Stimulated activated effector memory CD8-positive, alpha-beta T cell treated with anti-CD3 and anti-CD28 coated beads, Interleukin-12 subunit alpha, Interleukin-12 subunit beta, amount 100 ng/mL, for 72 hours (primary cell): ENCODE data around the gene MAP3K21.

Experiments used
- ATAC-seq: fragments of 150-1000 bp; cut with Tn5 transposase; 2 replicates; pipeline ENCODE4 v1.10.0; 2021
- DNase-seq, 2 donors: peaks; one replicate each; pipeline ENCODE4 v3.0.0; 2021 to 2022; ENCODE audit warnings: low spot score in 2 of 2
- H3K27ac Mint-ChIP-seq: one replicate; pipeline ENCODE4 v1.8.0; 2022; ENCODE audit warnings: mild to moderate bottlenecking, mixed read lengths
- H3K36me3 Mint-ChIP-seq: one replicate; pipeline ENCODE4 v1.8.0; 2022; ENCODE audit warnings: mild to moderate bottlenecking, mixed read lengths
- H3K4me1 Mint-ChIP-seq: one replicate; pipeline ENCODE4 v1.8.0; 2022; ENCODE audit warnings: mixed read lengths
- H3K4me3 Mint-ChIP-seq: one replicate; pipeline ENCODE4 v1.8.0; 2022; ENCODE audit warnings: mild to moderate bottlenecking, mixed read lengths
- H3K9me3 Mint-ChIP-seq: one replicate; pipeline ENCODE4 v1.8.0; 2022; ENCODE audit warnings: mixed read lengths

MAP3K21 gene

GRCh38 chr1:233313434-233314155, 13.9 kb upstream of the MAP3K21 start:
- H3K9me3 Mint-ChIP-seq, result no peaks in the 10 kb centered on the region
- H3K27ac Mint-ChIP-seq, result no peak overlapping the region
- ATAC-seq (no peak), DNase-seq (no peak)
- H3K4me1 Mint-ChIP-seq, result no peaks in the 10 kb centered on the region
- no peak overlapping the region for H3K4me3 Mint-ChIP-seq
- no peaks in the 10 kb centered on the region for H3K36me3 Mint-ChIP-seq

- no peaks in the 10 kb centered on the region for H3K4me1 Mint-ChIP-seq
- ATAC-seq (no peak), DNase-seq (no peak)
- H3K4me3 Mint-ChIP-seq, result no peak overlapping the region
- H3K27ac Mint-ChIP-seq, result no peak overlapping the region
- H3K36me3 Mint-ChIP-seq, result no peaks in the 10 kb centered on the region
- H3K9me3 Mint-ChIP-seq, result no peaks in the 10 kb centered on the region
These were observed 11.7 kb upstream of the MAP3K21 start for GRCh38 chr1:233315718-233316301.

GRCh38 chr1:233316473-233316872, 11.1 kb upstream of the MAP3K21 start:
- DNase-seq, result no peak
- Mint-ChIP-seq H3K27ac (no peak overlapping the region), H3K4me1 (no peaks in the 10 kb centered on the region), H3K9me3 (no peaks in the 10 kb centered on the region), H3K4me3 (no peak overlapping the region), H3K36me3 (no peaks in the 10 kb centered on the region)
- ATAC-seq, result no peak

DNA sequence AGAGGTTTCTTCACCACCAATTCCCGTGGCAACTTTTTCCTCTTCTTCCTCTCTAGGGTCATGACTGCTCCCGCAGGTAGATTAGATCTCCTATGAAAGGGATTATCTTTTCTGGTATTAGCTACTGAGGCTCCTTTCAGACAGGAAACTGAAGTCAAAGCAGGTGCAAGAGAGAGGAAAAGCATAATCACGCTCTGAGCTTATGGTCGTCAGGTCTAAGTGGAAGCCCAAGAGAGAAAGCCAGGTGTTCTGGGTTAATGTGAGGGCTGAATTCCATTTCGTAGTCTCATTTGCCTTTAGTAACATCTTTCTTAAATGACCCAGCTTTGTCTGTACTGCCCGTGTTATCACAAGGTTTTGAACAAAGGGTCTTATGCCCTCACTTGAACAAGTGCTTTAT, 8.3 kb upstream of the MAP3K21 start:
- no peaks in the 10 kb centered on the region for H3K9me3 Mint-ChIP-seq
- DNase-seq, result no peak
- no peaks in the 10 kb centered on the region for H3K4me1 Mint-ChIP-seq
- no peak overlapping the region for H3K27ac Mint-ChIP-seq
- no peaks in the 10 kb centered on the region for H3K36me3 Mint-ChIP-seq
- ATAC-seq, result no peak
- no peak overlapping the region for H3K4me3 Mint-ChIP-seq

DNA sequence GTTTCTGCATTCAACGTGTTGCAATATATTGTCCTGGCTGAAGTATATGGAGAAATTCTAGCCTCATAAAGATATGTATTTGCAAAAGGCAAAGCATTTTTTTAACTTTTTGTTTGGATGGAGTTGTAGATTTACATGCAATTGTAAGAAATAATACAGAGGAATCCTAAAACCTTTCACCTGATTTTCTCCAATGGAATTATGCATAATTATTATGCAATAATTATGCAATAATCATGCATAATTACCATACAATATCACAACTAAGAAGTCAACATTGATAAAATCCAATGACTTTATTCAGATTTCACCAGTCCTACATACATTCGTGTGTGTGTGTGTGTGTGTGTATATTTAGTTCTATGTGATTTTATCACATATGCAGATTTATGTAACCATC, 7.5 kb upstream of the MAP3K21 start:
- H3K4me3 Mint-ChIP-seq, result no peak overlapping the region
- no peaks in the 10 kb centered on the region for H3K9me3 Mint-ChIP-seq
- DNase-seq, result no peak
- no peaks in the 10 kb centered on the region for H3K36me3 Mint-ChIP-seq
- no peak overlapping the region for H3K27ac Mint-ChIP-seq
- no peak for ATAC-seq
- H3K4me1 Mint-ChIP-seq, result no peaks in the 10 kb centered on the region

DNA sequence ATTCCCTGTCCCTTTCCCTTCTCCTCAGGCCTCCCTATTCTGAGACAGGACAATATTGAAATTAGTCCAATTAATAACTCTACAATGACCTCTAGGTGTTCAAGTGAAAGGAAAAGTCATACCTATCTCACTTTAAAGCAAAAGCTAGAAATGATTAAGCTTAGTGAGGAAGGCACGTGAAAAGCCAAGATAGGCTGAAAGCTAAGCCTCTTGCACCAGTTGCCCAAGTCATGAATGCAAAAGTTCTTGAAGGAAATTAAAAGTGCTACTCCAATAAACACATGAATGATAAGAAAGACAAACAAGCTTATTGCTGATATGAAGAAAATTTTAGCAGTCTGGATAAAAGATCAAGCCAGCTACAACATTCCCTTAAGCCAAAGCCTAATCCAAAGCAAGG, 3.8 kb upstream of the MAP3K21 start:
- Mint-ChIP-seq H3K4me1 (peaks cover 7% of the 10 kb centered on the region), H3K9me3 (no peaks in the 10 kb centered on the region), H3K4me3 (no peak overlapping the region), H3K27ac (no peak overlapping the region), H3K36me3 (no peaks in the 10 kb centered on the region)
- DNase-seq (no peak), ATAC-seq (no peak)

DNA sequence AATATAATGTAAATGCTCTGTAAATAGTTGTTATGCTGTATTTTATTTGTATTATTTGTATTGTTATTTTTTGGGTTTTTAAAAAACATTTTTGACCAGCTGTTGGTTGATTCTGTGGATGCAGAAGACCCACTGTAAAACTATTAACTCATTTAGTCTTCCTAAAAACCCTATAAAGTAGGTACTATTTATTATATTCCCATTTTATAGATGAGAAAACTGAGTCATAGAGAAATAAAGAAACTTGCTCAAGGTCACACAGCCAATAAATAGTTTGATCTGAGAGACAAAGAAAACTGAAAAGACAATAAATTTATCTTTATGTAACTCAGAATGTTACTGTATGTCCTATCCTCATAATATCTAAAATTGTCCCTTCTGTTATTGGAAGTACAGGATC, 1.2 kb upstream of the MAP3K21 start:
- Mint-ChIP-seq H3K4me3 (no peak overlapping the region), H3K4me1 (peaks cover 7% of the 10 kb centered on the region), H3K36me3 (no peaks in the 10 kb centered on the region), H3K9me3 (no peaks in the 10 kb centered on the region), H3K27ac (no peak overlapping the region)
- DNase-seq, result no peak
- ATAC-seq, result no peak

DNA sequence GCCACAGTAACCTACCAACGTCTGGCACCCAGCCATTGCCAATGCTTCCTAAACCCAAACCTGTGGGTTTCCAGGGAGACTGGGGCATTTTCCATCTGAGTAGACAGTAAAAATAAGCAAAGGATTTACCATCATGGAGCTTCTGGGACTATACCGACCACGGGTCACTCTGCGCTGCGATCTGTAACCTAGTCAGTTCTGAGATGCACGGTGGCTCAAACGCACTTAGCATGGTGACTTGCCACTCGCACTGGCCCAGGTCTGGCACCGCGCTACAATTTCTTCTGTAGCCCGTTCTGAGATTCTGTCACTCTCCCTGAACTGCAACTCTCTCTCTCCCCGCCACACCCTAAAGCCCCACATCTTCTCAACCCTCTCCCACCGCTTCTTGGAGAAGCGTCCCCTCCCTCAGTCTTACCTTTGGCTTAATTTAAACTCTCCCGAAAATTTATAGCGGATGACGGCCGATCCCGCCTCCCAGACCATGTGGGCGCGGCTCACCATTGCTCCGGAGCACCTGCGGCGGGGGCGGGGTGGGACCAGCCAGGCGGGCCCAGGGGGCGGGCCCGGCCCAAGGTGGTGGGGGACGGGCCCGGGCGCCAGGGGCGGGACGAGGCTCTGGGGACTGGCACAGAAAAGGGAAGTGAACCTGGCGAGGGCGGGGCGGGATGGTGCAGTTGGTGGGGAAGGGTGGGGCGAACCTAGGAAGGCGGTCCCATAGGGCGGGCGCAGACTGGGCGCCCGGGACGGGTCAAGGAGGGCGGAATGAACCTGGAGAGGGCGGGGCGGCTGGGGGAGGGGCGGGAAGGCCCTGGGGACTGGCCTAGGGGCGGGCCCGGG, 493 bp upstream of the MAP3K21 start:
- H3K36me3 Mint-ChIP-seq, result no peaks in the 10 kb centered on the region
- peaks cover 10% of the 10 kb centered on the region for H3K4me1 Mint-ChIP-seq
- DNase-seq (peak; percentile 66 to 91), ATAC-seq (peak; percentile 95)
- peak overlapping the region; percentile 32 for H3K27ac Mint-ChIP-seq
- peak overlapping the region; percentile 68 for H3K4me3 Mint-ChIP-seq
- no peaks in the 10 kb centered on the region for H3K9me3 Mint-ChIP-seq

GRCh38 chr1:233328142-233328921, 808 bp downstream of the MAP3K21 start:
- Mint-ChIP-seq H3K9me3 (no peaks in the 10 kb centered on the region), H3K4me3 (peak overlapping the region; percentile 68), H3K4me1 (peaks cover 14% of the 10 kb centered on the region), H3K27ac (no peak overlapping the region), H3K36me3 (no peaks in the 10 kb centered on the region)
- ATAC-seq (peak; percentile 53), DNase-seq (peak; percentile 31 to 64)

- H3K4me1 Mint-ChIP-seq, result peaks cover 10% of the 10 kb centered on the region
- H3K36me3 Mint-ChIP-seq, result no peaks in the 10 kb centered on the region
- H3K4me3 Mint-ChIP-seq, result no peak overlapping the region
- DNase-seq (no peak), ATAC-seq (no peak)
- H3K27ac Mint-ChIP-seq, result no peak overlapping the region
- no peaks in the 10 kb centered on the region for H3K9me3 Mint-ChIP-seq
These were observed 4.4 kb downstream of the MAP3K21 start for GRCh38 chr1:233331676-233332519.

DNA sequence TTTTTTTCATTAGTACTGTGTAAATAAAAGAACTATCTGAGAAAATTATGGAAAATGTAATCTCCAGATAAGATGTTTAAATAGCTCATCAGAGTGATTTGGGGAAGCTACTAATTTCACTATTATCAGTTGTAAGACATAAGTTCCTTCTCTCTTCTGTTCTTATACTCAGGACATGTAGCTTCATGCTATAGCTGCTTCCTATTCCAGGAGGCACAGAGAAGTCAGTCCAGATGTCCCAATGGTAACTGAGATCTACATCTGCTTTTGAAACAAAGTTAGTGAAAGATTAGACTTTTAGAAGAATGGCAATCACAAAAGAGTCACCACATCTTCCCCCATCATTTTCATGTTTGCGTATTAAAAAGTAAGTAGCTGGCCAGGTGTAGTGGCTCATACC, 5.6 kb downstream of the MAP3K21 start:
- DNase-seq (no peak), ATAC-seq (no peak)
- no peaks in the 10 kb centered on the region for H3K36me3 Mint-ChIP-seq
- no peak overlapping the region for H3K4me3 Mint-ChIP-seq
- H3K9me3 Mint-ChIP-seq, result no peaks in the 10 kb centered on the region
- H3K27ac Mint-ChIP-seq, result no peak overlapping the region
- peaks cover 7% of the 10 kb centered on the region for H3K4me1 Mint-ChIP-seq

GRCh38 chr1:233334092-233334491, 6.6 kb downstream of the MAP3K21 start:
- Mint-ChIP-seq H3K4me1 (peaks cover 7% of the 10 kb centered on the region), H3K27ac (no peak overlapping the region), H3K9me3 (no peaks in the 10 kb centered on the region), H3K4me3 (no peak overlapping the region), H3K36me3 (no peaks in the 10 kb centered on the region)
- DNase-seq, result no peak
- no peak for ATAC-seq

- Mint-ChIP-seq H3K9me3 (no peaks in the 10 kb centered on the region), H3K36me3 (no peaks in the 10 kb centered on the region), H3K4me1 (peaks cover 10% of the 10 kb centered on the region), H3K27ac (no peak overlapping the region), H3K4me3 (no peak overlapping the region)
- DNase-seq, result no peak
- ATAC-seq, result no peak
These were observed 9.3 kb downstream of the MAP3K21 start for GRCh38 chr1:233336554-233337456.

DNA sequence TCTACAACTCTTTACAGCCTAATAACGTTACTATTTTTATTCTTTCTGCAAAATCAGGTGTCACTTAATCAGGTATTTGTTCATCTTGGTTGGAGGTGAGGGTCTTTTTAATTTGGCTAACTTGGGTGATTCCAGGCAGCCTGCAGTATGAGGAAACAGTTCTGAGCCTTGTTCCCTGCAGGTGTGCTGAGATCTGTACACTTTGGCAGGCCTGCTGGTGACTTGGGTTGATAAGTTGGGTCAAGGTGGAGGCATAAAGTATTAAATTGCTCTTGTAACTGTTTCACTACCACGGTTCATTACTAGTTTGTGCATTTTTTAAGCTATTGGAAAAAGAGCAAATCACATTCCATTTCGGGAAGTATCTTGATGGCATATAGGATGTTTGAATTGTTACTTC, 10.0 kb downstream of the MAP3K21 start:
- Mint-ChIP-seq H3K4me1 (peaks cover 4% of the 10 kb centered on the region), H3K27ac (no peak overlapping the region), H3K9me3 (no peaks in the 10 kb centered on the region), H3K4me3 (no peak overlapping the region), H3K36me3 (no peaks in the 10 kb centered on the region)
- ATAC-seq, result no peak
- DNase-seq, result no peak
